Psoas muscle (tissue), 8 donors: ENCODE data around the gene GNS. TPM values are rescaled to one million over a fixed set of nuclear protein-coding genes. Genes with fewer than 3 reads are reported as not detected.

Source experiments
- ATAC-seq, 4 donors: fragments of 200-7000 bp; cut with Tn5 transposase; one replicate each; pipeline ENCODE4 v1.9.1; 2020; ENCODE audit warnings: moderate library complexity in 3 of 4, mild to moderate bottlenecking in 2 of 4
- DNase-seq, 2 donors: peaks; one replicate each; pipeline ENCODE4 v3.0.0-alpha.2; 2020
- H3K27ac ChIP-seq: fragments of 200-600 bp; one replicate; pipeline ENCODE4 v1.8.0; 2022
- H3K27me3 ChIP-seq, 3 donors: fragments of 200-600 bp in 1 of 3; one replicate each; pipeline versions ENCODE4 v1.6.1 to v1.8.0; 2013 to 2022; ENCODE audit warnings: low read length in 2 of 3, mild to moderate bottlenecking in 2 of 3, moderate library complexity in 1 of 3; ENCODE audit not compliant: insufficient read depth in 3 of 3
- H3K36me3 ChIP-seq, 2 donors: fragments of 200-600 bp in 1 of 2; one replicate each; pipeline versions ENCODE4 v1.6.1 to v1.8.0; 2013 to 2022; ENCODE audit warnings: low read depth in 1 of 2, mild to moderate bottlenecking in 1 of 2, moderate library complexity in 1 of 2; ENCODE audit not compliant: insufficient read depth in 1 of 2
- H3K4me1 ChIP-seq: fragments of 200-600 bp; one replicate; pipeline ENCODE4 v1.8.0; 2022
- H3K4me3 ChIP-seq: fragments of 200-600 bp; one replicate; pipeline ENCODE4 v1.8.0; 2022; ENCODE audit warnings: mild to moderate bottlenecking
- H3K9me3 ChIP-seq: fragments of 200-600 bp; one replicate; pipeline ENCODE4 v1.8.0; 2022
- CTCF ChIP-seq: fragments of 200-600 bp; IDR thresholded peaks from one replicate; pipeline ENCODE4 v1.8.0; 2022; ENCODE audit warnings: antibody characterized with exemption
- WGBS, 3 donors: extraction: QIAGEN DNeasy Blood & Tissue Kit; methylation state at CpG; one replicate each; pipeline versions ENCODE4 v1.1.6 to v1.1.7; 2013; 5-methylcytosine and 5-hydroxymethylcytosine counted together
- intact Hi-C, 2 donors: fragments of 100-400 bp; cut with DNase I; formaldehyde crosslinking; loops; one replicate each; pipeline versions ENCODE4 v1.11.0 to v1.14.2; 2022
- polyA plus RNA-seq, 3 donors: library from polyadenylated mRNA; stranded (reverse); fragments of 200-250 nt; gene quantifications; one replicate each; pipeline ENCODE4 v1.2.3, GENCODE V29; 2013
- total RNA-seq, 4 donors: library from RNA; stranded (reverse); fragmentation: NEBNext Ultra II Directional in 2 of 4; extraction: Animal tissue kit (Norgen Biotek cat#: 25700) in 2 of 4; gene quantifications; one replicate each; pipeline versions ENCODE4 v1.2.1 to v1.2.4, GENCODE V29; 2021 to 2023
- donor health status: healthy with polysubstance abuse.
- donor health status: DM: no; HTN: no; CAD: no; lungs with moderate emphysema.
- donor health status: Bipolar disorder and iron deficiency.
- donor health status: healthy.
- donor health status: DM: yes; HTN: yes; CAD: no.
- donor health status: DM: no; HTN: no; CAD: no.
- donor health status: DM: no; HTN: no; CAD: no.
- donor health status: DM: yes; HTN: yes; CAD: no.

Gene GNS
- total and polyA plus RNA-seq, 7 donors = 18.7 to 55.3 (median 36.5) TPM

DNA sequence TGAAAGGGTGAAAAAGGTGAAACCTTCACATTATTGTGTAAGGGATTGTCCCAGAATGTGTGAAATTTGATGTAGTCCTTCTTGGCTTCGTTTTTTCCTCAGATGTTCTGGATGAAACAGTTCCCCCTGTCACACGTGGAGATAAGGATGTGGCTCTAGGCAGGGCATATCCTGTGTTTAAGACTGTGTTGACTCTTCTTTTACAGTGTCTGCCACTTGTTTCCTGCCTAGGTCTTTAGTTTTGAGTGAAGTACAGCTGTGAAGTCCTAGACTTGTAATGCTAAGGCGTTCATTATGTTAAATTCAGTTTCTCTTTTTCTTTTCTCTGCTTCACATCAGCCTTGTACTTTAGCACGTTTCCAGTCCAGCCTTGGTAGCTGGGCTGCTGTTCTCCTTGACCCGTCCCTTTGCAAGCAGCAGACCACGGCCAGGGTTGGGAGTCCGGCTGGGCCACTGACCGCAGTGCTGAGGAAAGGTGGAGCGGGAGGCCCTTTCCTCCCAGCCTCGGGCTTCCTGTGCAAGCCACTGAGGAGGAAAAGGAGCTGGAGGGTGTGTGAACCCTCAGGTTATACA is 89.8 kb downstream of the GNS start:
- peak overlapping the region; percentile 15 for H3K4me3 ChIP-seq

DNA sequence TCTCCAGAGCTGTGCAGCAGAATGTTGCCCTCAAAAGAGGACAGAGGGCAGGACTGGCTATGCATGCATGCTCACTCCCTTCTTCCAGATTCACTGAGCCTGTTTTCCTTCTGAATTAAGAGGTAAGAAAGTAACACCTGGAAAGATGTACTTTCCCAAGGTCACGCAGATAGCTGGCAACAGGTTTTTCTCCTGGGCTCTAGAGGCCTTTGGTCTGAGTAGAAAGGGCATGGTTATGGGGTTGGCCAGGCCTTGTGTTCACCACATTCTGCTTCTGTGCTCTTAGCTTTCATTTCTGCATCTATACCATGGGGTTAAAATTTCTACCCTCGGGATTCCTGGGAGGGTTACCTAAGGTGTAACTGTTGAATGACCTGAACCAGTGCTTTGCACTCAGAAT is 91.4 kb downstream of the GNS start:
- no peak overlapping the region for H3K4me3 ChIP-seq
- H3K36me3 ChIP-seq = no peaks in the 10 kb centered on the region
- intact Hi-C loops = no loop called here
- DNase-seq (no peak), ATAC-seq (no peak)
- no peaks in the 10 kb centered on the region for H3K9me3 ChIP-seq
- no peak overlapping the region for H3K27ac ChIP-seq
- WGBS, 3 donors = 90 to 95% (median 90%) methylated on average over 2 of the region's 2 CpGs
- TF ChIP-seq CTCF = no peak
- no peaks in the 10 kb centered on the region for H3K27me3 ChIP-seq
- peaks cover 37% of the 10 kb centered on the region for H3K4me1 ChIP-seq

More for the DNA sequence above, 89.8 kb downstream of the GNS start:
- no peaks in the 10 kb centered on the region for H3K27me3 ChIP-seq
- DNase-seq (peak in 1 of 2 donors; percentile 25), ATAC-seq (peak in 1 of 4 donors; percentile 41)
- H3K36me3 ChIP-seq = no peaks in the 10 kb centered on the region
- peak overlapping the region; percentile 44 for H3K27ac ChIP-seq
- H3K9me3 ChIP-seq = no peaks in the 10 kb centered on the region
- intact Hi-C loops = no loop called here
- TF ChIP-seq CTCF = no peak
- 41 to 51% (median 42%) methylated on average over 10 of the region's 10 CpGs for WGBS, 3 donors
- H3K4me1 ChIP-seq = peaks cover 38% of the 10 kb centered on the region

GRCh38 chr12:64666054-64666914 is 92.9 kb downstream of the GNS start:
- H3K9me3 ChIP-seq = no peaks in the 10 kb centered on the region
- ATAC-seq = no peak
- H3K4me1 ChIP-seq = peaks cover 33% of the 10 kb centered on the region
- H3K27me3 ChIP-seq = no peaks in the 10 kb centered on the region
- no peaks in the 10 kb centered on the region for H3K36me3 ChIP-seq
- H3K27ac ChIP-seq = no peak overlapping the region
- intact Hi-C loops = no loop called here
- WGBS, 3 donors = 50 to 61% (median 56%) methylated on average over 3 of the region's 3 CpGs
- H3K4me3 ChIP-seq = no peak overlapping the region
- no peak for DNase-seq
- no peak for TF ChIP-seq CTCF

DNA sequence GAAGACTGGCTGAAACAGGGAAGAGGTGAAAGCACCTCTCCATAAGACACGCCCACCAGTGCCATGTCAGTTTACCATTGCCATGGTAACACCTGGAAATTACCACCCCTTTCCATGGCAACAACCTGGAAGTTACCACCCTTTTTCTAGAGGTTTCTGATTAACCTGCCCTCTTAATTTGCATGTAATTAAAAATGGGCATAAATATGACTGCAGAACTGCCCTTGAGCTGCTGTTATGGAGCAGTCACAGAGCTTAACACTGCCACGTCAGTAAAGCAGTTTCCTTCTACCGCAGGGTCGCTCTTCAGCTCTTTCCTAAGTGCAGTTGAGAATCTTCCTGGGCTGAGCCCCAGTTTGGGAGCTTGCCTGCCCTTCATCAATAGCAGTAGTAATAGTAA is 93.7 kb downstream of the GNS start:
- peak in 1 of 4 donors; percentile 36 for ATAC-seq
- intact Hi-C loops = no loop called here
- peaks cover 33% of the 10 kb centered on the region for H3K4me1 ChIP-seq

More for the DNA sequence above, 93.7 kb downstream of the GNS start:
- no peak for DNase-seq
- H3K27me3 ChIP-seq = no peaks in the 10 kb centered on the region
- no peaks in the 10 kb centered on the region for H3K36me3 ChIP-seq
- no peaks in the 10 kb centered on the region for H3K9me3 ChIP-seq
- no peak for TF ChIP-seq CTCF
- 53 to 74% (median 69%) methylated on average over 4 of the region's 4 CpGs for WGBS, 3 donors
- H3K4me3 ChIP-seq = no peak overlapping the region
- no peak overlapping the region for H3K27ac ChIP-seq

Other genes starting within 250 kb of the GNS start
- gene RASSF3, start 148.9 kb downstream of the GNS start, total RNA-seq = 10 to 100 TPM in 3 of 4 donors, 1 to 10 TPM in 1; 7.0 to 30.6 (median 19.0) TPM
- 10 to 100 TPM in 1 of 3 donors, 1 to 10 TPM in 2; 4.9 to 18.5 (median 9.8) TPM for gene RASSF3, start 148.9 kb downstream of the GNS start, polyA plus RNA-seq
- 1 to 10 TPM in 1 of 4 donors, under 1 TPM in 3; 0.40 to 1.0 (median 0.53) TPM for gene TBC1D30, start 65.2 kb upstream of the GNS start, total RNA-seq
- gene TBC1D30, start 65.2 kb upstream of the GNS start, polyA plus RNA-seq = under 1 TPM; 0.09 to 0.51 (median 0.43) TPM